GM10248 (cell line): ENCODE results near the gene NPTX1.
A peak's percentile ranks its signal among the peaks of the same experiment; 100 is the strongest.

Experiments used
- CTCF ChIA-PET: fragments of 300-600 bp; sonication (Branson Sonifier 250); formaldehyde crosslinking; extraction: SDS; loops from one replicate; lab custom pipeline; 2021; ENCODE audit warnings: antibody characterized with exemption; lab: Yijun Ruan, JAX
- POLR2A ChIA-PET: fragments of 350-650 bp; sonication (Branson Sonifier 250); formaldehyde crosslinking; extraction: SDS; loops from one replicate; lab custom pipeline; 2020; ENCODE audit warnings: antibody characterized with exemption; lab: Yijun Ruan, JAX
- DNase-seq: peaks from one replicate; pipeline ENCODE4 v3.0.0; 2012; ENCODE audit errors: extremely low spot score
- CTCF ChIP-seq: IDR thresholded peaks from 2 replicates; pipeline ENCODE4 v1.5.1; 2012; ENCODE audit warnings: mild to moderate bottlenecking, low read depth; ENCODE audit errors: extremely low read depth, missing control alignments, control extremely low read depth

NPTX1 gene

DNA sequence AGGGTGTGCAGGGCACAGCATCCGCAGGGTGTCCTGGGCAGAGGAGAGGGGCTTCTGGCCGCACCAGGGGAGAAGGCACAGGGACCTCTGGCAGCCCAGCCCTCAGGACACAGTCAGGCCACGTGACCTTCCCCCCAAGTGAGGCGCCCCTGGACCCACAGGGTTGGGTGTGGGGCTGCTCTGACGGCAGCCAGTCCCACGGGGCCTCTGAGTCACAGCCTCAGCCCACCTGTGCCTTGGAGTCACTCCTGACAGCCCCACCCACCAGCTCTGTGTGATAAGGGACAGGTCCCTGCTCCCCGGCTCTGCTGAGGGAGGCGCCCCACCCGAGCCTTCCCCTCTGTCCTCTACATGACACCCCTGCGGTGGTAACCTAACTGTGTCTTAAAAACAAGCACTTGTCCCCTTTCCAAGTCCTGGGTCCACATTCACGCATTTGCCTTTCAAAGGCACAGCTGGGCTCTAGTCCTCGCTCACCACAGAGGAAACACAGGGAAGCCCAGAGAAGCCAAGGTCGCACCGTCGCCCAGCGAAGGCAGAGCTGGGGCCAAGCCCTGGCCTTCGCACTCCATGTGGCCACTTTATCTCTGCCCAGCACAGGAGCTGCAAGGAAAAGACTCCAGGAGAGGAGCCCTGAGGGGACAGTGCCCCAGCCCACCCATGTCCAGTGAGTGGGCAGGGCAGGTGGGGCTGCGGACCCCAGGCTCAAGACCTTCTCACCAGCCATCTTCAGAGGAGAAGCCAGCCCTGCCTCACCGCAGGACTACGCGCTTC lies 5.1 kb upstream of the NPTX1 start:
- no peak for TF ChIP-seq CTCF
- DNase-seq = no peak
- ChIA-PET CTCF (no interaction called here), POLR2A (no interaction called here)

DNA sequence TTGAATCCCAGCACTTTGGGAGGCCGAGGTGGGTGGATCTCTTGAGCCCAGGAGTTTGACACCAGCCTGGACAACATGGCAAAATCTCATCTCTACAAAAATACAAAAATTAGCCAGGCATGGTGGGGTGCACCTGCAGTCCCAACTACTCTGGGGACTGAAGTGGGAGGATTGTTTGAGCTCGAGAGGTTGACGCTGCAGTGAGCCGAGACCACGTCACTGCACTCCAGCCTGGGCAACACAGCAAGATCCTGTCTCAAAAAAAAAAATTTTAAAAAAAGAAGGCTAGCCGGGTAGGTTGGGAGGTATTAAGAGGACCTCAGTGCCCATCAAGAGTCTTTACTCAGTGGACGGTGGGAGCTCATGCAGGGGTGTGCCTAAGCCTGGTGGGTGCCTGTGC lies 3.8 kb upstream of the NPTX1 start:
- CTCF ChIA-PET = no interaction called here
- TF ChIP-seq CTCF = no peak
- POLR2A ChIA-PET = no interaction called here
- DNase-seq = no peak

DNA sequence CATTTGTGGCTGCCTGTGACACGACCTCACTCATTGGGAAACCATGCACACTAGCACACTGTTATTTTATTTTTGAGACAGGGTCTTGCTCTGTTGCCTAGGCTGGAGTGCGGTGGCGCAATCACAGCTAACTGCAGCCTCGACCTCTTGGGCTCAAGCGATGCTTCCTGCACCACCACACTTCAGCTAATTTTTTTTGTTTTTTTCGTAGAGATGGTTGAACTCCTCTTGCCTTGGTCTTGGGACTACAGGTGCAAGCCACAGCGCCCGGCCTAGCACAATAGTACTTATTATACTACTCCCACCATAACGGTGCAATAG lies 2.8 kb upstream of the NPTX1 start:
- CTCF ChIA-PET = no interaction called here
- no peak for TF ChIP-seq CTCF
- no peak for DNase-seq
- POLR2A ChIA-PET = no interaction called here

GRCh38 chr17:80478487-80479245 lies 2.3 kb upstream of the NPTX1 start:
- CTCF ChIA-PET = no interaction called here
- DNase-seq = no peak
- POLR2A ChIA-PET = no interaction called here
- no peak for TF ChIP-seq CTCF

GRCh38 chr17:80477647-80478478 lies 1.5 kb upstream of the NPTX1 start:
- DNase-seq = no peak
- POLR2A ChIA-PET = interaction anchor here (0.6 kb wide), 1 partner anchor 330 kb away, joined by 11 read pairs; no protein-coding TSS in a partner anchor
- CTCF ChIA-PET = no interaction called here
- peak; percentile 55 for TF ChIP-seq CTCF

DNA sequence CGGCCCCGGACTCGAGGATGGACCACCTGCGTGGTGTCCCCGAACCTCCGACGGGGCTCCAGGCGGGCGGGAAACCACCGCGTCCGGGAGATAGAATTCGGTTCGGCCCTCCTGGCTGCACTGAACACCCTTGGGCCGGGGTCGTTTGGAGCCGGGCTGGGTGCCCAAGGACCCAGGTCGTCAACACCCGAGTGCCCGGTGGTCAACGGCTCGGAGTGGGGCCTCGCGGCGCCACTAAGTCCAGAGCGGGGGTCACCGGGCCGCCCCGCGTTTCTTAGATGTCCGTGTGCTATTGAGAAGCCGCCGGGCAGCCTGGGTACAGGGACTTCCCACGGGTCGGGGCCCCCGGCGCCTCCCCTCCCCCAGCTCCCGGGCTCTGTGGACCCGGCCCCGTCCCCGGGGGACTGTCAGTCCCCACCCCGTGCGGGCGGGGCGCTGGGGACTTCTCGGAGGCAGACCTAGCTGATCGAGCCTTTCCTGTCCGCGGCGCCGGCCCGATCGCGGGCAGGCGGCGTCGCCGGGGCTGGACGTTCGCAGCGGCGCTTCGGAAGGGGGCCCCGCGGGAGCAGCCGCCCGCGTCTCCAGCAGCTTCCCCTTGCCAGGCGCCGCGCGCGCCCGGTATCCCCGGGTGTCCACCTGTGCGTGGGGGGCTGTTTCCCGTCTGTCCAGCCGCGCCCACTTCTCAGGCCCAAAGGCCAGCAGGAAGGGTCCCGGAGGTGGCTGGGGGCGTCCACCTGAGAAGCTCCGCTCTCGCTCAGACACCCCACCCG lies 655 bp upstream of the NPTX1 start:
- TF ChIP-seq CTCF = no peak
- ChIA-PET CTCF (no interaction called here), POLR2A (interaction anchor here (0.6 kb wide), 1 partner anchor 329 kb away, joined by 11 read pairs; no protein-coding TSS in a partner anchor)
- no peak for DNase-seq
